DOHH2 (cell line): ENCODE results near the gene PRDX5.
A peak's percentile ranks its signal among the peaks of the same experiment; 100 is the strongest.

Experiments
- H3F3A ChIP-seq: fragments of 200-600 bp; sonication (generic), shearing (Covaris generic); 2 replicates; pipeline ENCODE4 v1.6.0; 2016; ENCODE audit warnings: antibody characterized with exemption, mild to moderate bottlenecking; ENCODE audit not compliant: control insufficient read depth, insufficient read depth
- H3K27ac ChIP-seq: fragments of 200-600 bp; sonication (generic); 2 replicates; pipeline ENCODE4 v1.5.1; 2014; ENCODE audit warnings: low read depth, mild to moderate bottlenecking, low read length, moderate library complexity
- H3K27me3 ChIP-seq: fragments of 200-600 bp; sonication (generic); 2 replicates; pipeline ENCODE4 v1.6.1; 2014; ENCODE audit warnings: mild to moderate bottlenecking, low read length, mixed read lengths; ENCODE audit not compliant: control insufficient read depth
- H3K36me3 ChIP-seq: fragments of 200-600 bp; sonication (generic); 2 replicates; pipeline ENCODE4 v1.6.1; 2014; ENCODE audit warnings: mild to moderate bottlenecking, low read length, moderate library complexity, mixed read lengths; ENCODE audit not compliant: control insufficient read depth
- H3K4me1 ChIP-seq: fragments of 200-600 bp; sonication (generic); 2 replicates; pipeline ENCODE4 v1.6.1; 2014; ENCODE audit warnings: mild to moderate bottlenecking, low read length, mixed read lengths; ENCODE audit not compliant: control insufficient read depth
- H3K4me2 ChIP-seq: fragments of 200-600 bp; sonication (generic); 2 replicates; pipeline ENCODE4 v1.6.0; 2014; ENCODE audit warnings: mild to moderate bottlenecking, low read length, moderate library complexity
- H3K4me3 ChIP-seq: fragments of 200-600 bp; sonication (generic); 2 replicates; pipeline ENCODE4 v1.5.1; 2014; ENCODE audit warnings: mild to moderate bottlenecking, low read length, mixed read lengths
- H3K79me2 ChIP-seq: fragments of 200-600 bp; sonication (generic); 2 replicates; pipeline ENCODE4 v1.6.1; 2014; ENCODE audit warnings: mild to moderate bottlenecking, low read length, mixed read lengths; ENCODE audit not compliant: control insufficient read depth
- H3K9me2 ChIP-seq: fragments of 200-600 bp; sonication (generic); replicated peaks from 2 replicates; pipeline ENCODE4 v1.6.1; 2014; ENCODE audit warnings: mild to moderate bottlenecking, low read length, mixed read lengths; ENCODE audit not compliant: control insufficient read depth
- H3K9me3 ChIP-seq: fragments of 200-600 bp; sonication (generic); 2 replicates; pipeline ENCODE4 v1.6.1; 2014; ENCODE audit warnings: antibody characterized with exemption, low read length, mixed read lengths; ENCODE audit not compliant: control insufficient read depth, insufficient read depth
- H4K20me1 ChIP-seq: fragments of 200-600 bp; sonication (generic); 2 replicates; pipeline ENCODE4 v1.6.0; 2014; ENCODE audit warnings: low read depth, mild to moderate bottlenecking, antibody characterized with exemption, low read length, moderate library complexity; ENCODE audit not compliant: control insufficient read depth, insufficient read depth
- CTCF ChIP-seq: fragments of 200-600 bp; sonication (generic); IDR thresholded peaks from one replicate; pipeline ENCODE4 v1.5.1; 2014; ENCODE audit warnings: antibody characterized with exemption, mild to moderate bottlenecking, low read depth, low read length; ENCODE audit not compliant: poor library complexity, severe bottlenecking
- EZH2phosphoT487 ChIP-seq: fragments of 200-600 bp; sonication (generic); IDR thresholded peaks from 2 replicates; pipeline ENCODE4 v1.6.1; 2017; ENCODE audit warnings: borderline replicate concordance, mild to moderate bottlenecking, antibody characterized with exemption, low read length, moderate library complexity, mixed read lengths

PRDX5 gene

DNA sequence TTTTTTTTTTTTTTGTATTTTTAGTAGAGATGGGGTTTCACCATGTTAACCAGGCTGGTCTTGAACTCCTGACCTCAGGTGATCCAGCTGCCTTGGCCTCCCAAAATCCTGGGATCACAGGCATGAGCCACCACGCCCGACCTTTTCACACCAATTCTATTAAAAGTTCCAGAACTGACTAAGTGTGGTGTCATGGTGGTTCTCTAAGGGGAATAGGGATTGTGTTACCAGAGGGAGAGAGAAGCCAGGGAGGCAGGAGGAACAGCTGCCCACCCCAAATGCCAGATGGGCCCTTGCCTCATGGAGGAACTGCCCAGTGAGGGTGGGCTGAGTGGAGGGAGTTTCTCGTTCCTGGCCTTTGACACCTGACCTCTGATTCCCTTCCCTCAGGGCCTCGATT, 47.0 kb downstream of the PRDX5 start:
- Histone ChIP-seq H4K20me1 (no peaks in the 10 kb centered on the region), H3K27me3 (no peaks in the 10 kb centered on the region), H3K36me3 (peaks cover 26% of the 10 kb centered on the region), H3K27ac (0 out of 2 replicates have a peak overlapping the region, but pooled peaks have one; percentile 22), H3F3A (peaks cover 8% of the 10 kb centered on the region; the same call in 1 of the 2 replicates), H3K79me2 (no peaks in the 10 kb centered on the region), H3K9me2 (no peaks in the 10 kb centered on the region), H3K4me1 (peaks cover 21% of the 10 kb centered on the region), H3K9me3 (no peaks in the 10 kb centered on the region), H3K4me3 (no peak overlapping the region), H3K4me2 (no peak overlapping the region)
- TF ChIP-seq CTCF (no peak), EZH2phosphoT487 (no peak)

- no peak overlapping the region for H3K4me3 ChIP-seq
- H3F3A ChIP-seq = peaks cover 8% of the 10 kb centered on the region; the same call in 1 of the 2 replicates
- H3K36me3 ChIP-seq = peaks cover 24% of the 10 kb centered on the region
- no peak for TF ChIP-seq CTCF
- H3K79me2 ChIP-seq = no peaks in the 10 kb centered on the region
- H3K27ac ChIP-seq = no peak overlapping the region
- no peaks in the 10 kb centered on the region for H4K20me1 ChIP-seq
- peaks cover 14% of the 10 kb centered on the region for H3K4me1 ChIP-seq
- no peak overlapping the region for H3K4me2 ChIP-seq
- H3K27me3 ChIP-seq = no peaks in the 10 kb centered on the region
- H3K9me2 ChIP-seq = no peaks in the 10 kb centered on the region
- H3K9me3 ChIP-seq = no peaks in the 10 kb centered on the region
Measured at GRCh38 chr11:64366751-64367150, 48.8 kb downstream of the PRDX5 start.

DNA sequence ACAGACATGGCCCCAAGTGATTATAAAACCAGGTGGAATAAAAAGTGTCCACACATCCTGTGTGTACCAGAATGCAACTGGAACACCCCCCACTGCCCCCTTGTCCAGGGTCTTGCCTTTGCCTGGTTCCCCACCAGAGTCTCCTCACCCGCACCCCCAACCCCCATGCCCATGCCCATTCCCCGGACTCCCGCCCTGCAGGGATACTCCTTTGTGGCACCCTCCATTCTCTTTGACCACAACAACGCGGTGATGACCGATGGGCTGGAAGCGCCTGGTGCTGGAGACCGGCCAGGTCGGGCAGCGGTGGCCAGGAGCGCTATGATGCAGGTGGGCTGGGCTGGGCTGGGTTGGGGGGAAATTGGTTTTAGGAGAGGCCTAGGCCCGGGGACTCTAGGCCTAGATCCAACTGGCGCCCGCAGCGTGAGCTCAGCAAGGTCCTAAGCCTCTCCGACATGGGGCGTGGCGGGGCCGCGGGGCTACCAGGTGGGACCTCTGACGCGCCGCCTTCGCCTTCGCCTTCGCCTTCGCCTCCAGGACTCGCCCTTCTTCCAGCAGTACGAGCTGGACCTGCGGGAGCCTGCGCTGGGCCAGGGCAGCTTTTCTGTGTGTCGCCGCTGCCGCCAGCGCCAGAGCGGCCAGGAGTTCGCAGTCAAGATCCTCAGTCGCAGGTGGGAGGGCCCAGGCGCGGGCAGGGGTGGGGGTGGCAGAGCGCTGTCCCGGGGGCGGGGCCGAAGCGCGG, 50.2 kb downstream of the PRDX5 start:
- TF ChIP-seq EZH2phosphoT487 = no peak
- no peak for TF ChIP-seq CTCF
- no peak overlapping the region for H3K4me2 ChIP-seq
- H3K4me1 ChIP-seq = peaks cover 20% of the 10 kb centered on the region
- H3K36me3 ChIP-seq = peaks cover 13% of the 10 kb centered on the region
- no peaks in the 10 kb centered on the region for H3K9me2 ChIP-seq
- H3K79me2 ChIP-seq = no peaks in the 10 kb centered on the region
- peaks cover 8% of the 10 kb centered on the region; the same call in 1 of the 2 replicates for H3F3A ChIP-seq
- no peak overlapping the region for H3K4me3 ChIP-seq
- no peak overlapping the region for H3K27ac ChIP-seq
- no peaks in the 10 kb centered on the region for H3K9me3 ChIP-seq
- H4K20me1 ChIP-seq = no peaks in the 10 kb centered on the region
- H3K27me3 ChIP-seq = no peaks in the 10 kb centered on the region
